ENCODE data around the gene FZD2. TPM values are rescaled to one million over a fixed set of nuclear protein-coding genes. Genes with fewer than 3 reads are reported as not detected.

Gene FZD2
- total and polyA plus RNA-seq, 2 of the 4 experiments (the other 2 are of a cell fraction), result 21.3 to 130 TPM

- Histone ChIP-seq H2BK120ac (ENCODE audit: low read depth, low read length) (peak overlapping the region; percentile 89), H4K20me1 (ENCODE audit: insufficient read depth, low read length) (0 out of 2 replicates have a peak, but pooled peaks cover 2% of the 10 kb centered on the region), H3K9me3 (ENCODE audit: control insufficient read depth, insufficient read depth, low read length) (no peaks in the 10 kb centered on the region), H3K18ac (ENCODE audit: low read depth, low read length) (peak overlapping the region; percentile 34), H4K5ac (ENCODE audit: low read depth, low read length) (peak overlapping the region; percentile 31), H2BK20ac (ENCODE audit: low read depth, low read length) (peak overlapping the region; percentile 78), H3K4me2 (ENCODE audit: low read depth, low read length) (peak overlapping the region; percentile 34), H3K9me1 (ENCODE audit: insufficient read depth, low read length) (peaks cover 23% of the 10 kb centered on the region), H3K23ac (ENCODE audit: low read depth, low read length) (peak overlapping the region; percentile 63; the same call in 1 of the 2 replicates), H3K4ac (ENCODE audit: low read depth, low read length) (peak overlapping the region; percentile 86), H4K8ac (ENCODE audit: low read depth in 2 of 2, low read length in 2 of 2) (peak overlapping the region; percentile 48 to 82), H2BK15ac (ENCODE audit: low read depth, low read length) (peak overlapping the region; percentile 45; the same call in 2 of the 3 replicates), H2AK9ac (replicated peaks; ENCODE audit: low read depth, low read length, poor library complexity) (peak overlapping the region; percentile 89), H3K36me3 (ENCODE audit: control insufficient read depth, insufficient read depth, low read length) (no peaks in the 10 kb centered on the region), H2AFZ (replicated peaks; ENCODE audit: low read length, poor library complexity) (peak overlapping the region; percentile 90), H3K56ac (ENCODE audit: extremely low read depth, insufficient read depth, low read length) (no peak overlapping the region; the same call in 1 of the 2 replicates), H3K9ac (ENCODE audit: low read depth, low read length) (no peak overlapping the region; the same call in 1 of the 2 replicates), H3K4me3 (ENCODE audit: insufficient read depth, low read depth, low read length) (no peak overlapping the region), H2AK5ac (ENCODE audit: low read depth, low read length) (peak overlapping the region; percentile 81), H3K4me1 (ENCODE audit: control insufficient read depth, insufficient read depth, low read length) (peaks cover 26% of the 10 kb centered on the region), H3K14ac (replicated peaks; ENCODE audit: low read depth, low read length) (peak overlapping the region; percentile 74), H3K79me1 (ENCODE audit: low read depth in 1 of 2, low read length in 2 of 2) (0 out of 4 replicates have a peak, but pooled peaks cover 0 to 5% of the 10 kb centered on the region in 2 experiments), H4K91ac (ENCODE audit: insufficient read depth, low read depth, low read length) (peak overlapping the region; percentile 81), H3K27me3 (ENCODE audit: control insufficient read depth, insufficient read depth, low read length) (peaks cover 2% of the 10 kb centered on the region; the same call in 1 of the 2 replicates), H3K27ac (ENCODE audit: insufficient read depth, low read length) (peak overlapping the region; percentile 59), H2BK5ac (ENCODE audit: low read depth, low read length, poor library complexity, severe bottlenecking) (peak overlapping the region; percentile 56)
- ChIA-PET POLR2A (ENCODE audit: unreplicated experiment) (no interaction called here), CTCF (interaction anchor here (0.5 kb wide), 1 partner anchor 55 kb away, joined by 5 read pairs; no protein-coding TSS in a partner anchor)
- intact Hi-C loops (cut with micrococcal nuclease) (no loop called here), dilution Hi-C loops (cut with HindIII; ENCODE audit: low sequenced_read_pairs, unreplicated experiment) (no loop called here), in situ Hi-C loops (cut with MboI; ENCODE audit: low sequenced_read_pairs) (no loop called here)
- peak; percentile 95 for ATAC-seq (ENCODE audit: low read depth)
- no TSS peak for BruUV-seq (replicated peaks)
- peak; percentile 99 for DNase-seq
- no CpG with 5 or more reads among the region's 9 CpGs for WGBS, 2 experiments (ENCODE audit: extremely low coverage in 2 of 2, insufficient read length in 1 of 2)
- TF ChIP-seq MAFK (IDR thresholded peaks at IDR 0.05; ENCODE audit: low read depth, low read length), result peak; percentile 90
- TF ChIP-seq POLR2A (IDR thresholded peaks at IDR 0.05; ENCODE audit: low read depth, low read length), result no peak
- TF ChIP-seq, protein P1, sequence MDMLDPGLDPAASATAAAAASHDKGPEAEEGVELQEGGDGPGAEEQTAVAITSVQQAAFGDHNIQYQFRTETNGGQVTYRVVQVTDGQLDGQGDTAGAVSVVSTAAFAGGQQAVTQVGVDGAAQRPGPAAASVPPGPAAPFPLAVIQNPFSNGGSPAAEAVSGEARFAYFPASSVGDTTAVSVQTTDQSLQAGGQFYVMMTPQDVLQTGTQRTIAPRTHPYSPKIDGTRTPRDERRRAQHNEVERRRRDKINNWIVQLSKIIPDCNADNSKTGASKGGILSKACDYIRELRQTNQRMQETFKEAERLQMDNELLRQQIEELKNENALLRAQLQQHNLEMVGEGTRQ (IDR thresholded peaks at IDR 0.05; ENCODE audit: low read depth, low read length), result no peak
- no peak for TF ChIP-seq RFX5 (IDR thresholded peaks at IDR 0.05; ENCODE audit: low read depth, low read length)
- TF ChIP-seq, protein P2, sequence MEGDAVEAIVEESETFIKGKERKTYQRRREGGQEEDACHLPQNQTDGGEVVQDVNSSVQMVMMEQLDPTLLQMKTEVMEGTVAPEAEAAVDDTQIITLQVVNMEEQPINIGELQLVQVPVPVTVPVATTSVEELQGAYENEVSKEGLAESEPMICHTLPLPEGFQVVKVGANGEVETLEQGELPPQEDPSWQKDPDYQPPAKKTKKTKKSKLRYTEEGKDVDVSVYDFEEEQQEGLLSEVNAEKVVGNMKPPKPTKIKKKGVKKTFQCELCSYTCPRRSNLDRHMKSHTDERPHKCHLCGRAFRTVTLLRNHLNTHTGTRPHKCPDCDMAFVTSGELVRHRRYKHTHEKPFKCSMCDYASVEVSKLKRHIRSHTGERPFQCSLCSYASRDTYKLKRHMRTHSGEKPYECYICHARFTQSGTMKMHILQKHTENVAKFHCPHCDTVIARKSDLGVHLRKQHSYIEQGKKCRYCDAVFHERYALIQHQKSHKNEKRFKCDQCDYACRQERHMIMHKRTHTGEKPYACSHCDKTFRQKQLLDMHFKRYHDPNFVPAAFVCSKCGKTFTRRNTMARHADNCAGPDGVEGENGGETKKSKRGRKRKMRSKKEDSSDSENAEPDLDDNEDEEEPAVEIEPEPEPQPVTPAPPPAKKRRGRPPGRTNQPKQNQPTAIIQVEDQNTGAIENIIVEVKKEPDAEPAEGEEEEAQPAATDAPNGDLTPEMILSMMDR (conservative IDR thresholded peaks at IDR 0.05; ENCODE audit: low read depth, low read length), result no peak
- peak; percentile 89 for TF ChIP-seq FOS (IDR thresholded peaks at IDR 0.05; ENCODE audit: low read depth, low read length)
- TF ChIP-seq RCOR1 (IDR thresholded peaks at IDR 0.05; ENCODE audit: insufficient replicate concordance, low read length), result peak; percentile 53
- TF ChIP-seq NFE2L2 (IDR thresholded peaks at IDR 0.05; ENCODE audit: low read depth, low read length), result peak; percentile 34; the same call in 1 of the 2 replicates
- TF ChIP-seq MAZ (IDR thresholded peaks at IDR 0.05; ENCODE audit: borderline replicate concordance, low read depth, low read length), result peak; percentile 71; the same call in 1 of the 2 replicates
- TF ChIP-seq SMC3 (IDR thresholded peaks at IDR 0.05; ENCODE audit: low read depth, low read length), result peak; percentile 31; the same call in 1 of the 2 replicates
- TF ChIP-seq BHLHE40 (IDR thresholded peaks at IDR 0.05; ENCODE audit: low read depth, low read length), result peak; percentile 47; the same call in 1 of the 2 replicates
- no peak for TF ChIP-seq MXI1 (IDR thresholded peaks at IDR 0.05; ENCODE audit: borderline replicate concordance, low read depth, low read length)
- peak; percentile 15; the same call in 1 of the 2 replicates for TF ChIP-seq CEBPB (IDR thresholded peaks at IDR 0.05; ENCODE audit: low read depth, low read length)
- no peak for TF ChIP-seq CHD1 (IDR thresholded peaks at IDR 0.05; ENCODE audit: low read depth, low read length)
These were observed 42.3 kb downstream of the FZD2 start for GRCh38 chr17:44599298-44600175.
